Cardiac muscle cell (in vitro differentiated cells and primary cell): ENCODE data around the gene LSM14A. TPM values are rescaled to one million over a fixed set of nuclear protein-coding genes. Genes with fewer than 3 reads are reported as not detected.
A peak's percentile ranks its signal among the peaks of the same experiment; 100 is the strongest.

Source experiments
- DNase-seq, 2 donors: peaks; one replicate each; pipeline versions ENCODE4 v3.0.0 to v3.0.0-alpha.2; 2010 to 2017; ENCODE audit warnings: low read depth in 1 of 2, low spot score in 1 of 2
- H3K27ac ChIP-seq: fragments of 200-600 bp; sonication (generic); 2 replicates; pipeline ENCODE4 v1.5.1; 2016
- H3K27me3 ChIP-seq: fragments of 200-600 bp; sonication (generic); 2 replicates; pipeline ENCODE4 v1.6.0; 2016; ENCODE audit warnings: control low read depth
- H3K36me3 ChIP-seq: fragments of 200-600 bp; sonication (generic); 2 replicates; pipeline ENCODE4 v1.5.1; 2016; ENCODE audit warnings: control low read depth
- H3K4me1 ChIP-seq: fragments of 200-600 bp; sonication (generic); 2 replicates; pipeline ENCODE4 v1.8.1; 2017; ENCODE audit warnings: low read depth, mild to moderate bottlenecking, mixed run types
- H3K4me3 ChIP-seq: fragments of 200-600 bp; sonication (generic); 2 replicates; pipeline ENCODE4 v1.5.1; 2016; ENCODE audit warnings: mild to moderate bottlenecking
- H3K9me3 ChIP-seq: fragments of 200-600 bp; sonication (generic); 2 replicates; pipeline ENCODE4 v1.5.1; 2017; ENCODE audit warnings: low read depth, mild to moderate bottlenecking, control low read depth
- CTCF ChIP-seq: IDR thresholded peaks from 2 replicates; pipeline ENCODE4 v1.5.1; 2012; ENCODE audit warnings: low read depth, mild to moderate bottlenecking, low read length
- polyA plus RNA-seq: library from polyadenylated mRNA; unstranded; fragments of >200 nt; fragmentation: Nextera tagmentation; extraction: Ambion mirVana; gene quantifications from 2 replicates; pipeline ENCODE4 v1.2.1, GENCODE V29; 2016
- total RNA-seq: library from RNA; depleted of rRNA; stranded (reverse); fragments of >200 nt; gene quantifications from 2 replicates; pipeline ENCODE4 v1.2.3, GENCODE V29; 2016

Gene LSM14A
- total and polyA plus RNA-seq, 2 experiments from 2014 or later = 88.5 to 203 TPM

- Histone ChIP-seq H3K9me3 (no peaks in the 10 kb centered on the region), H3K36me3 (peaks cover 66% of the 10 kb centered on the region), H3K4me1 (no peaks in the 10 kb centered on the region), H3K27ac (no peak overlapping the region), H3K4me3 (no peak overlapping the region), H3K27me3 (no peaks in the 10 kb centered on the region)
- TF ChIP-seq CTCF = no peak
- DNase-seq = no peak
These were observed 56.0 kb downstream of the LSM14A start for GRCh38 chr19:34228347-34228746.

- TF ChIP-seq CTCF = no peak
- no peak overlapping the region for H3K4me3 ChIP-seq
These were observed 56.5 kb downstream of the LSM14A start for GRCh38 chr19:34228762-34229161.

GRCh38 chr19:34229721-34230120, 57.4 kb downstream of the LSM14A start:
- no peak overlapping the region for H3K4me3 ChIP-seq
- no peak overlapping the region for H3K27ac ChIP-seq
- peaks cover 53% of the 10 kb centered on the region for H3K36me3 ChIP-seq
- no peaks in the 10 kb centered on the region for H3K9me3 ChIP-seq
- H3K4me1 ChIP-seq = no peaks in the 10 kb centered on the region
- no peak for DNase-seq
- TF ChIP-seq CTCF = no peak
- no peaks in the 10 kb centered on the region for H3K27me3 ChIP-seq

More at GRCh38 chr19:34228762-34229161, 56.5 kb downstream of the LSM14A start:
- H3K27ac ChIP-seq = peak overlapping the region; percentile 10
- H3K27me3 ChIP-seq = no peaks in the 10 kb centered on the region
- no peaks in the 10 kb centered on the region for H3K9me3 ChIP-seq
- H3K36me3 ChIP-seq = peaks cover 62% of the 10 kb centered on the region
- H3K4me1 ChIP-seq = no peaks in the 10 kb centered on the region
- no peak for DNase-seq

GRCh38 chr19:34230820-34231219, 58.5 kb downstream of the LSM14A start:
- H3K27me3 ChIP-seq = no peaks in the 10 kb centered on the region
- H3K36me3 ChIP-seq = peaks cover 42% of the 10 kb centered on the region
- no peak for TF ChIP-seq CTCF
- no peaks in the 10 kb centered on the region for H3K9me3 ChIP-seq
- H3K4me3 ChIP-seq = no peak overlapping the region
- DNase-seq = no peak
- H3K4me1 ChIP-seq = no peaks in the 10 kb centered on the region
- H3K27ac ChIP-seq = no peak overlapping the region

- no peak for DNase-seq
- H3K4me3 ChIP-seq = no peak overlapping the region
- H3K36me3 ChIP-seq = peaks cover 37% of the 10 kb centered on the region
- no peaks in the 10 kb centered on the region for H3K4me1 ChIP-seq
- TF ChIP-seq CTCF = no peak
- H3K27me3 ChIP-seq = no peaks in the 10 kb centered on the region
- H3K9me3 ChIP-seq = no peaks in the 10 kb centered on the region
- no peak overlapping the region for H3K27ac ChIP-seq
These were observed 59.1 kb downstream of the LSM14A start for GRCh38 chr19:34231439-34231838.
